ENCODE measurements around the gene COTL1. TPM values are rescaled to one million over a fixed set of nuclear protein-coding genes. Genes with fewer than 3 reads are reported as not detected.
A peak's percentile ranks its signal among the peaks of the same experiment; 100 is the strongest.
"Not testable (repeated sequence)": the region's sequence is repeated elsewhere in the genome, so short reads cannot be mapped to it uniquely, and the experiment has no call there.

The COTL1 gene
- total and polyA plus RNA-seq, 7 donors: 6.1 to 44.5 (median 9.8) TPM

GRCh38 chr16:84640145-84640544 lies 22.3 kb upstream of the COTL1 start:
- Histone ChIP-seq H3K27ac (no peak overlapping the region), H3K27me3 (ENCODE audit: insufficient read depth in 3 of 3, low read length in 2 of 3) (peaks cover 0 to 4% (median 0%) of the 10 kb centered on the region in 3 donors), H3K4me1 (peaks cover 11% of the 10 kb centered on the region), H3K9me3 (no peaks in the 10 kb centered on the region), H3K4me3 (no peak overlapping the region), H3K36me3 (ENCODE audit: insufficient read depth in 1 of 2, low read depth in 1 of 2) (no peaks in the 10 kb centered on the region)
- TF ChIP-seq, protein P1, sequence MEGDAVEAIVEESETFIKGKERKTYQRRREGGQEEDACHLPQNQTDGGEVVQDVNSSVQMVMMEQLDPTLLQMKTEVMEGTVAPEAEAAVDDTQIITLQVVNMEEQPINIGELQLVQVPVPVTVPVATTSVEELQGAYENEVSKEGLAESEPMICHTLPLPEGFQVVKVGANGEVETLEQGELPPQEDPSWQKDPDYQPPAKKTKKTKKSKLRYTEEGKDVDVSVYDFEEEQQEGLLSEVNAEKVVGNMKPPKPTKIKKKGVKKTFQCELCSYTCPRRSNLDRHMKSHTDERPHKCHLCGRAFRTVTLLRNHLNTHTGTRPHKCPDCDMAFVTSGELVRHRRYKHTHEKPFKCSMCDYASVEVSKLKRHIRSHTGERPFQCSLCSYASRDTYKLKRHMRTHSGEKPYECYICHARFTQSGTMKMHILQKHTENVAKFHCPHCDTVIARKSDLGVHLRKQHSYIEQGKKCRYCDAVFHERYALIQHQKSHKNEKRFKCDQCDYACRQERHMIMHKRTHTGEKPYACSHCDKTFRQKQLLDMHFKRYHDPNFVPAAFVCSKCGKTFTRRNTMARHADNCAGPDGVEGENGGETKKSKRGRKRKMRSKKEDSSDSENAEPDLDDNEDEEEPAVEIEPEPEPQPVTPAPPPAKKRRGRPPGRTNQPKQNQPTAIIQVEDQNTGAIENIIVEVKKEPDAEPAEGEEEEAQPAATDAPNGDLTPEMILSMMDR (IDR thresholded peaks at IDR 0.05): no peak
- intact Hi-C loops (cut with DNase I): no loop called here
- DNase-seq (no peak), ATAC-seq (no peak)
- WGBS, 3 donors: 86 to 97% (median 92%) methylated on average over 5 of the region's 5 CpGs

GRCh38 chr16:84638231-84638806 lies 20.4 kb upstream of the COTL1 start:
- TF ChIP-seq, protein P1 (IDR thresholded peaks at IDR 0.05): no peak
- intact Hi-C loops (cut with DNase I): no loop called here
- no peak overlapping the region for H3K27ac ChIP-seq
- no peaks in the 10 kb centered on the region for H3K36me3 ChIP-seq (ENCODE audit: insufficient read depth in 1 of 2, low read depth in 1 of 2)
- peaks cover 0 to 4% (median 0%) of the 10 kb centered on the region in 3 donors for H3K27me3 ChIP-seq (ENCODE audit: insufficient read depth in 3 of 3, low read length in 2 of 3)
- H3K9me3 ChIP-seq: no peaks in the 10 kb centered on the region
- WGBS, 3 donors: 86 to 98% (median 94%) methylated on average over 8 of the region's 8 CpGs
- no peak overlapping the region for H3K4me3 ChIP-seq
- ATAC-seq (no peak), DNase-seq (no peak)
- peaks cover 6% of the 10 kb centered on the region for H3K4me1 ChIP-seq

- H3K27me3 ChIP-seq (ENCODE audit: insufficient read depth in 3 of 3, low read length in 2 of 3): peaks cover 0 to 4% (median 0%) of the 10 kb centered on the region in 3 donors
- ATAC-seq (no peak), DNase-seq (no peak)
- no peaks in the 10 kb centered on the region for H3K36me3 ChIP-seq (ENCODE audit: insufficient read depth in 1 of 2, low read depth in 1 of 2)
- H3K4me3 ChIP-seq: no peak overlapping the region
- no peak overlapping the region for H3K27ac ChIP-seq
- TF ChIP-seq, protein P1 (IDR thresholded peaks at IDR 0.05): no peak
- H3K9me3 ChIP-seq: no peaks in the 10 kb centered on the region
- 88 to 94% (median 90%) methylated on average over 4 of the region's 4 CpGs for WGBS, 3 donors
- intact Hi-C loops (cut with DNase I): no loop called here
- H3K4me1 ChIP-seq: peaks cover 2% of the 10 kb centered on the region
Observed at GRCh38 chr16:84637709-84638108, 19.8 kb upstream of the COTL1 start.

GRCh38 chr16:84635702-84636101 lies 17.8 kb upstream of the COTL1 start:
- no peaks in the 10 kb centered on the region for H3K36me3 ChIP-seq (ENCODE audit: insufficient read depth in 1 of 2, low read depth in 1 of 2)
- 24 to 46% (median 43%) methylated on average over 8 of the region's 8 CpGs for whole genome bisulfite sequencing, 3 donors
- peak in 1 of 4 donors; percentile 48 for ATAC-seq
- H3K9me3 ChIP-seq: no peaks in the 10 kb centered on the region
- H3K27ac ChIP-seq: no peak overlapping the region
- no peak for DNase-seq
- H3K27me3 ChIP-seq (ENCODE audit: insufficient read depth in 3 of 3, low read length in 2 of 3): no peaks in the 10 kb centered on the region
- no peak overlapping the region for H3K4me3 ChIP-seq
- TF ChIP-seq, protein P1 (IDR thresholded peaks at IDR 0.05): no peak
- intact Hi-C loops (cut with DNase I): no loop called here
- H3K4me1 ChIP-seq: no peaks in the 10 kb centered on the region

- no peak overlapping the region for H3K27ac ChIP-seq
- H3K36me3 ChIP-seq (ENCODE audit: insufficient read depth in 1 of 2, low read depth in 1 of 2): no peaks in the 10 kb centered on the region
- H3K4me1 ChIP-seq: no peaks in the 10 kb centered on the region
- ATAC-seq (peak; percentile 30 to 85 (median 74)), DNase-seq (peak; percentile 83 to 93)
- intact Hi-C loops (cut with DNase I): no loop called here
- 8 to 21% (median 14%) methylated on average over 9 of the region's 9 CpGs for WGBS, 3 donors
- no peak overlapping the region for H3K4me3 ChIP-seq
- H3K27me3 ChIP-seq (ENCODE audit: insufficient read depth in 3 of 3, low read length in 2 of 3): no peaks in the 10 kb centered on the region
- H3K9me3 ChIP-seq: no peaks in the 10 kb centered on the region
- TF ChIP-seq, protein P1 (IDR thresholded peaks at IDR 0.05): no peak
Observed at GRCh38 chr16:84633622-84634021, 15.7 kb upstream of the COTL1 start.

DNA sequence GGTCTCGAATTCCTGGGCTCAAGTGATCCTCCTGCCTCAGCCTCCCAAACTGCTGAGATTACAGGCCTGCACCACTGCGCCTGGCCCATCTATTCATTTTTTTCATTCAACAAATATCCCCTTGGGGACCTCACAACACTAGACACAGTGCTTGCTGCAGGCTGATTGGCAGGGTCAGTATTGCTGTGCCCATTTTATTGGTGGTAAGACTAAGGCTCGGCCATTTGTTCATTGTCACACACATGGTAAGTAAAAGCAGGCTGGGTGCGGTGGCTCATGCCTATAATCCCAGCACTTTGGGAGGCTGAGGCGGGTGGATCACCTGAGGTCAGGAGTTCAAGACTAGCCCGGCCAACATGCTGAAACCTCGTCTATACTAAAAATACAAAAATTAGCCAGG lies 15.0 kb upstream of the COTL1 start:
- H3K27me3 ChIP-seq (ENCODE audit: insufficient read depth in 3 of 3, low read length in 2 of 3); H3K4me1 ChIP-seq; H3K4me3 ChIP-seq; H3K27ac ChIP-seq; H3K36me3 ChIP-seq (ENCODE audit: insufficient read depth in 1 of 2, low read depth in 1 of 2); DNase-seq; intact Hi-C loops (cut with DNase I); ATAC-seq; H3K9me3 ChIP-seq: not testable (repeated sequence)
- WGBS, 3 donors: 87 to 91% (median 90%) methylated on average over 7 of the region's 7 CpGs
